ENCODE data around the gene GFI1B.
A peak's percentile ranks its signal among the peaks of the same experiment; 100 is the strongest.

Gene GFI1B

DNA sequence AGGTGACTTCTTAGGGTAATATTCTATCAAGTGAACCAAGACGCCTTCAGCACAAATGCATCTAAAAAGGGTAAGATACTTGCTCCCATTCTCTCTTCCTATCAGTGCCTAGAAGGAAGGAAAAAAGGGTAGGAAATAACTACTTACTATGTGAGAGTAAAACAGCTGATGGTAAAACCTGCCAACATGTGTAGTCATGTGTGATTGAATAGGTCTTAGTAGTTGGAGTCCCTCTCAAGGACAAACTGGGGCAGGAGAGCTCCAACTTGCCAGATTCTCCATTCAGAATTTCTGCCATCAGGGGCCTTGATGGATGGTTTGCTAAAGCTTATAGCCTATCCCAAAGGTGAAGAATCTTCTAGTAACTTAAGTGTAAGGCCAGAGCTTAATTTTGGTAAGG is 39.3 kb upstream of the GFI1B start:
- H4K12ac ChIP-seq (ENCODE audit: low read depth, low read length) = no peak overlapping the region
- H3K79me2 ChIP-seq (ENCODE audit: control insufficient read depth, insufficient read depth, low read length, poor library complexity) = peaks cover 8% of the 10 kb centered on the region
- H3K27me3 ChIP-seq (ENCODE audit: insufficient read depth, low read length) = no peaks in the 10 kb centered on the region
- H3K4me2 ChIP-seq (ENCODE audit: low read length) = no peak overlapping the region
- H3K18ac ChIP-seq (ENCODE audit: low read length) = no peak overlapping the region
- no peak overlapping the region for H2AFZ ChIP-seq (ENCODE audit: insufficient read depth, low read length, poor library complexity)
- H3K36me3 ChIP-seq (ENCODE audit: control insufficient read depth in 1 of 2, insufficient read depth in 2 of 2, low read length in 2 of 2) = no peaks in the 10 kb centered on the region
- no peak overlapping the region for H2AK5ac ChIP-seq (ENCODE audit: low read length)
- no peak overlapping the region for H3K23ac ChIP-seq (ENCODE audit: low read length)
- H3K4me1 ChIP-seq (ENCODE audit: control insufficient read depth in 1 of 2, insufficient read depth in 2 of 2, low read length in 2 of 2) = peaks cover 3 to 5% of the 10 kb centered on the region in 2 experiments
- H3K14ac ChIP-seq (ENCODE audit: low read length) = no peak overlapping the region
- H2BK120ac ChIP-seq (ENCODE audit: insufficient read depth, low read length, poor library complexity) = no peak overlapping the region
- DNase-seq = no peak
- no peak overlapping the region for H3K4ac ChIP-seq (ENCODE audit: low read depth, low read length)
- no peak overlapping the region for H3K4me3 ChIP-seq (ENCODE audit: low read depth, low read length)
- no peak overlapping the region for H3K27ac ChIP-seq (ENCODE audit: low read depth, low read length)
- H4K91ac ChIP-seq (ENCODE audit: low read depth, low read length) = no peak overlapping the region
- no peak overlapping the region for H2BK12ac ChIP-seq (ENCODE audit: low read length)
- H2BK5ac ChIP-seq (ENCODE audit: low read depth, low read length, poor library complexity) = no peak overlapping the region
- H4K8ac ChIP-seq (ENCODE audit: low read depth, low read length) = no peak overlapping the region
- WGBS (ENCODE audit: extremely low coverage, insufficient coverage, insufficient read length) = no CpG with 5 or more reads among the region's 1 CpG
- no peaks in the 10 kb centered on the region for H3K9me3 ChIP-seq (ENCODE audit: insufficient read depth, low read depth, low read length)
- H3K79me1 ChIP-seq (ENCODE audit: low read length) = peaks cover 3% of the 10 kb centered on the region
- H3K9ac ChIP-seq (ENCODE audit: low read length) = no peak overlapping the region

DNA sequence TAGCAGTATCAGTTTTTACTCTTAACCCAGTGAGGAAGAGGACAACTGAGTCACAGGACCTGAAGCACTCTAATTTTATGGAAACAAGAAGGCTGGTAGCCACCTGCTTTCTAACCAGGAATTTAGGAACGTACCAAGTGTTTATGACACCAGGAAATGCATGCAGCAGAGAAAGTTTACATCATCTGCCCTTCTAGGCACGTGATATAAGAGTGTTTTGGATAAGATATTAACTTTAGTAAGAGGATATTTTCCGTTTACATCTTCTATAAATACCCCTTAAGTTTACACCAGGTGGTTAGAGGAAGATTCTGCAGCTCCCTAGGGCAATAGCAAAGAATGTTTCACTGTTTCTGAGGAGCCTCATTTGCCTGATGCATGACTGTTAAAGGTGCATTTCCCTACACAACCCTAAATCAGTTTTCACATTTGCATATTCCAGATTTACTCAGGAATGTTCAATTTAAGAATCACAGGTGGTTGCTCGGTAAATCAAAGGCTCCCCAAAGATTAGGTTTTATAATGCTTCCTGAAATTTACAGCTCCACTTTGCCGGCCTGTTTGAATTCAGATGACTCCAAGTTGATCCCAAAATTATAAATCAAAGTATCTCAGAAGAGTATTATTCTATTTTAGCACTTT is 35.8 kb upstream of the GFI1B start:
- no peak overlapping the region for H4K91ac ChIP-seq (ENCODE audit: low read depth, low read length)
- H3K4me3 ChIP-seq (ENCODE audit: low read depth, low read length) = no peak overlapping the region
- no peak overlapping the region for H2AFZ ChIP-seq (ENCODE audit: insufficient read depth, low read length, poor library complexity)
- H3K79me2 ChIP-seq (ENCODE audit: control insufficient read depth, insufficient read depth, low read length, poor library complexity) = peaks cover 11% of the 10 kb centered on the region
- peaks cover 12 to 17% of the 10 kb centered on the region in 2 experiments for H3K4me1 ChIP-seq (ENCODE audit: control insufficient read depth in 1 of 2, insufficient read depth in 2 of 2, low read length in 2 of 2)
- H3K27ac ChIP-seq (ENCODE audit: low read depth, low read length) = no peak overlapping the region
- H3K9ac ChIP-seq (ENCODE audit: low read length) = no peak overlapping the region
- no peak overlapping the region for H2BK12ac ChIP-seq (ENCODE audit: low read length)
- no peak overlapping the region for H3K23ac ChIP-seq (ENCODE audit: low read length)
- H2BK5ac ChIP-seq (ENCODE audit: low read depth, low read length, poor library complexity) = no peak overlapping the region
- H3K36me3 ChIP-seq (ENCODE audit: control insufficient read depth in 1 of 2, insufficient read depth in 2 of 2, low read length in 2 of 2) = no peaks in the 10 kb centered on the region
- H3K18ac ChIP-seq (ENCODE audit: low read length) = no peak overlapping the region
- H3K4ac ChIP-seq (ENCODE audit: low read depth, low read length) = no peak overlapping the region
- H4K8ac ChIP-seq (ENCODE audit: low read depth, low read length) = no peak overlapping the region
- no peaks in the 10 kb centered on the region for H3K9me3 ChIP-seq (ENCODE audit: insufficient read depth, low read depth, low read length)
- WGBS (ENCODE audit: extremely low coverage, insufficient coverage, insufficient read length) = no CpG with 5 or more reads among the region's 5 CpGs
- no peak overlapping the region for H3K14ac ChIP-seq (ENCODE audit: low read length)
- no peak overlapping the region for H2AK5ac ChIP-seq (ENCODE audit: low read length)
- H4K12ac ChIP-seq (ENCODE audit: low read depth, low read length) = no peak overlapping the region
- H3K4me2 ChIP-seq (ENCODE audit: low read length) = no peak overlapping the region
- no peaks in the 10 kb centered on the region for H3K27me3 ChIP-seq (ENCODE audit: insufficient read depth, low read length)
- no peak for DNase-seq
- H2BK120ac ChIP-seq (ENCODE audit: insufficient read depth, low read length, poor library complexity) = no peak overlapping the region
- H3K79me1 ChIP-seq (ENCODE audit: low read length) = peaks cover 11% of the 10 kb centered on the region

DNA sequence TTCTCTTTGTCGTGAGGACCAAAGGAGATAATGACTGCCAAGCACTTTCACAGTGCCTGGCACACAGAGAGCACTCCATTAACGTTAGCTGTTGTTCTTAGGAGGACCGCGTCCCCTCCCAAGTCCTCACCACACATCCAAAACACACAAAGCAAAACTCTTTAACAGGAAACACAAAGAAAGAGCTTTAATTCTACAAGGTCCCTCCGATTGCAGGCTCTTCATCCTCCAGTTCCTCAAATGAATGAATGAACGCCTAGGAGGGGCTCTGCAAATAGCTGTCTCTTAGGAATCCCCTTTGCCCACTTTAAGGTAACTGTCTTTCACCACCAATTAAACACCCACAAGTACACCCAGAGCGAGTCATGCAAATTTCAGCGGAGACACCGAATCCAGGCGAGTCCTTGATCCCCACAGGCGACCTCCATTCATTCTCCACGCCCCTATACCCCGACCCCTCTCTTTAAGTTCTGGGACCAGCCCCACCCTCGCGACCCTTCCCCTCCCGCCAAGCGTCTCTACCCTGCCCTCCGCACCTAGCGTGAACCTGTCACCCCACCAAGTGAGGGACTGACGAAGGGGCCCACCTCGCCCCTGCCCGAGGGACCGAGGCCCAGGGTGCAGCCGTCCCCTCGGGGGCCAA is 34.7 kb upstream of the GFI1B start:
- Histone ChIP-seq H2BK120ac (ENCODE audit: insufficient read depth, low read length, poor library complexity) (peak overlapping the region; percentile 81), H3K9me3 (ENCODE audit: insufficient read depth, low read depth, low read length) (no peaks in the 10 kb centered on the region), H2AK5ac (ENCODE audit: low read length) (peak overlapping the region; percentile 72), H4K8ac (ENCODE audit: low read depth, low read length) (peak overlapping the region; percentile 74), H4K12ac (ENCODE audit: low read depth, low read length) (peak overlapping the region; percentile 29), H3K14ac (ENCODE audit: low read length) (peak overlapping the region; percentile 90), H3K18ac (ENCODE audit: low read length) (peak overlapping the region; percentile 86), H3K79me2 (ENCODE audit: control insufficient read depth, insufficient read depth, low read length, poor library complexity) (peaks cover 10% of the 10 kb centered on the region), H3K4ac (ENCODE audit: low read depth, low read length) (peak overlapping the region; percentile 97), H3K4me1 (ENCODE audit: control insufficient read depth in 1 of 2, insufficient read depth in 2 of 2, low read length in 2 of 2) (peaks cover 11 to 17% of the 10 kb centered on the region in 2 experiments), H3K23ac (ENCODE audit: low read length) (no peak overlapping the region), H3K27ac (ENCODE audit: low read depth, low read length) (no peak overlapping the region), H3K27me3 (ENCODE audit: insufficient read depth, low read length) (no peaks in the 10 kb centered on the region), H3K4me2 (ENCODE audit: low read length) (peak overlapping the region; percentile 73), H2BK5ac (ENCODE audit: low read depth, low read length, poor library complexity) (peak overlapping the region; percentile 100), H2BK12ac (ENCODE audit: low read length) (no peak overlapping the region), H3K9ac (ENCODE audit: low read length) (peak overlapping the region; percentile 89), H3K79me1 (ENCODE audit: low read length) (peaks cover 11% of the 10 kb centered on the region), H2AFZ (ENCODE audit: insufficient read depth, low read length, poor library complexity) (peak overlapping the region; percentile 48), H4K91ac (ENCODE audit: low read depth, low read length) (peak overlapping the region; percentile 97), H3K4me3 (ENCODE audit: low read depth, low read length) (peak overlapping the region; percentile 96), H3K36me3 (ENCODE audit: control insufficient read depth in 1 of 2, insufficient read depth in 2 of 2, low read length in 2 of 2) (no peaks in the 10 kb centered on the region)
- no peak for DNase-seq
- no CpG with 5 or more reads among the region's 25 CpGs for whole genome bisulfite sequencing (ENCODE audit: extremely low coverage, insufficient coverage, insufficient read length)

DNA sequence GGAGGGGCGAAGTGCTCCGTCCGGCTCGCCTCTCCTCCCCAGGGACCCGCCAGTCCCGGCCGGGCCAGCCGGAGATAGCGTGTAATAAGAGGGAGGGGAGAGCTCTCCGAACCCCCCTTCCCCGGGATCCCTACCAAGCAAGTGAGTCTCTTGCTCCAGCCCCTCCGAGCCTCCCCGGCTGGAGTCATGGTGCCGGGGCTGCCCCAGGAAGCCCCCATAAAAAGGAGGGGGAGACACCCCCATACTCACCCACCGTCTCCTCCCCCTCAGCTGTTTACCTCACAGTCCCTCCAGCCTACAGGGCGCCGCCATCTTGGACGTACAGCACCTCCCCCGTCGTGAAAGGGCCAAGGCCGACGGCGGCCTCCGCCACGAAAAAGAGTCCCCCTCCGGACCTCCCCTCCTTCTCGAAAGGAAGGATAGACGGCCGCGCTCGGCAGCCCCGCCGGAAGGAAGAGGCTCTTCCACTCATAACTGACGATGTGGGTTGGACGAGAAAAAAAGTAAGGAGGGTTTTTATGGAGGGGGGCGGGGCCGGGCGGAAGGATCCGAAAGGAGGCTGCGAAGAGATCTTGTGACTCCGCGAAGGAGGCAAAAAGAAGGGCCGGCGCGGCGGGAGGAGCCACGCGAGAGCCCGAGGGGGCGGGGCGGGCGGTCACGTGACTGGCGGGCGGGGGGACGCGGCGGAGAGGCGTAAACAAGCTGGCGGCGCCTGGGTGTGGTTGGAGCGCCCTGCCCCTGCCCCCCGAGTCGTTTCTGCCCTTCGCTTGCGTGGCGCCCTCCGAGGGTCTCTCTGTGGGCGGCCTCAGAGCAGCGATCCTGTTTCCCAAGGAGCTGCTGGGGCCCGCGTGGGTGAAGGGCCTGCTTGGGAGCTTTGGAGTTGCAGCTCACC is 34.0 kb upstream of the GFI1B start, which contains the start of gene TSC1:
Gene TSC1, minus strand, starts transcription at position 323 of the 892 bp plus-strand sequence. CDS start 15,744 bp downstream, outside the sequence.
- peak within 1 kb of the TSS; percentile 100 for H2BK5ac ChIP-seq (ENCODE audit: low read depth, low read length, poor library complexity)

More for the DNA sequence above, 34.0 kb upstream of the GFI1B start, which contains the start of gene TSC1:
- H4K8ac ChIP-seq (ENCODE audit: low read depth, low read length) = peak within 1 kb of the TSS; percentile 99
- H3K14ac ChIP-seq (ENCODE audit: low read length) = peak within 1 kb of the TSS; percentile 93
- peak within 1 kb of the TSS; percentile 63 for H2AFZ ChIP-seq (ENCODE audit: insufficient read depth, low read length, poor library complexity)
- H2AK5ac ChIP-seq (ENCODE audit: low read length) = peak within 1 kb of the TSS; percentile 72
- peak within 1 kb of the TSS; percentile 89 for H3K18ac ChIP-seq (ENCODE audit: low read length)
- peak within 1 kb of the TSS; percentile 80 for H3K4me2 ChIP-seq (ENCODE audit: low read length)
- H4K91ac ChIP-seq (ENCODE audit: low read depth, low read length) = peak within 1 kb of the TSS; percentile 97
- H4K12ac ChIP-seq (ENCODE audit: low read depth, low read length) = peak within 1 kb of the TSS; percentile 67
- WGBS (ENCODE audit: extremely low coverage, insufficient coverage, insufficient read length) = no CpG with 5 or more reads among the region's 72 CpGs
- peak within 1 kb of the TSS; percentile 96 for H3K4me3 ChIP-seq (ENCODE audit: low read depth, low read length)
- H3K79me1 ChIP-seq (ENCODE audit: low read length) = peaks cover 11% of the 10 kb centered on the region
- H3K4me1 ChIP-seq (ENCODE audit: control insufficient read depth in 1 of 2, insufficient read depth in 2 of 2, low read length in 2 of 2) = peaks cover 11 to 17% of the 10 kb centered on the region in 2 experiments
- no peak within 1 kb of the TSS for H3K23ac ChIP-seq (ENCODE audit: low read length)
- H3K27ac ChIP-seq (ENCODE audit: low read depth, low read length) = peak within 1 kb of the TSS; percentile 82
- H3K36me3 ChIP-seq (ENCODE audit: control insufficient read depth in 1 of 2, insufficient read depth in 2 of 2, low read length in 2 of 2) = no peaks in the 10 kb centered on the region
- no peaks in the 10 kb centered on the region for H3K27me3 ChIP-seq (ENCODE audit: insufficient read depth, low read length)
- peak within 1 kb of the TSS; percentile 74 for H2BK12ac ChIP-seq (ENCODE audit: low read length)
- no peaks in the 10 kb centered on the region for H3K9me3 ChIP-seq (ENCODE audit: insufficient read depth, low read depth, low read length)
- peak within 1 kb of the TSS; percentile 97 for H3K4ac ChIP-seq (ENCODE audit: low read depth, low read length)
- peak; percentile 90 to 97 for DNase-seq
- H3K9ac ChIP-seq (ENCODE audit: low read length) = peak within 1 kb of the TSS; percentile 89
- H2BK120ac ChIP-seq (ENCODE audit: insufficient read depth, low read length, poor library complexity) = peak within 1 kb of the TSS; percentile 91
- peaks cover 10% of the 10 kb centered on the region for H3K79me2 ChIP-seq (ENCODE audit: control insufficient read depth, insufficient read depth, low read length, poor library complexity)
